NCI-H1694 treated with DMSO at 0.1 percent for 48 hours (cell line): ENCODE data around the gene CPT1C.
"Not testable (repeated sequence)": the region's sequence is repeated elsewhere in the genome, so short reads cannot be mapped to it uniquely, and the experiment has no call there.

ENCODE experiments used
- DNase-seq: peaks from one replicate; lab custom pipeline; 2025; lab: John Stamatoyannopoulos, UW

CPT1C gene

DNA sequence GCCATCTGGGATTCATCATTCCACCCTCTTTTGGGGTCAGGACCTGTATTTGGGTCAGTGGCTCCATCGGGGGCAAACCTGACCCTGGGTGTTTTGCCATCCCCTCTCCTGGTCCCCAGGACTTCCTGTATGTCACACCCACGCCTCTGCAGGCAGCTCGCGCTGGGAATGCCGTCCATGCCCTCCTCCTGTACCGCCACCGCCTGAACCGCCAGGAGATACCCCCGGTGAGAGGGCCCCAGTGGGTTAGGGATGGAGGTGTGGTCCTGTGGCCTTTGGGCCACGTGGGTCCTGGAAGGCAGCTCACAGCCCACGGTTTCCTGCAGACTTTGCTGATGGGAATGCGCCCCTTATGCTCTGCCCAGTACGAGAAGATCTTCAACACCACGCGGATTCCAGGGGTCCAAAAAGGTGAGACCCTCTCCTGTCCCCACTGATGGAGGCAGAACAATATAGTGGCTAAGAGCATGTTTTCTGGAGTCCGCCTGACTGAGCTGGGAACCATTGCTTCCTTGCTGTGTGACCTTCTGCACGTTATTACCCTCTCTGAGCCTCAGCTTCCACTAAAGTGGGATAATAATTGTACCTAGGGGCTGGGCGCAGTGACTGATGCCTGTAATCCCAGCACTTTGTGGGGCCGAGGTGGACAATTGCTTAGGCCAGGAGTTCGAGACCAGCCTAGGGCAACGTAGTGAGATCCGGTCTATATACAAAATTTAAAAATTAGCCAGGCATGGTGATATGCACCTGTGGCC is 14.1 kb downstream of the CPT1C start:
- DNase-seq = no peak

- no peak for DNase-seq
Measured at GRCh38 chr19:49705919-49706318, 15.0 kb downstream of the CPT1C start.

DNA sequence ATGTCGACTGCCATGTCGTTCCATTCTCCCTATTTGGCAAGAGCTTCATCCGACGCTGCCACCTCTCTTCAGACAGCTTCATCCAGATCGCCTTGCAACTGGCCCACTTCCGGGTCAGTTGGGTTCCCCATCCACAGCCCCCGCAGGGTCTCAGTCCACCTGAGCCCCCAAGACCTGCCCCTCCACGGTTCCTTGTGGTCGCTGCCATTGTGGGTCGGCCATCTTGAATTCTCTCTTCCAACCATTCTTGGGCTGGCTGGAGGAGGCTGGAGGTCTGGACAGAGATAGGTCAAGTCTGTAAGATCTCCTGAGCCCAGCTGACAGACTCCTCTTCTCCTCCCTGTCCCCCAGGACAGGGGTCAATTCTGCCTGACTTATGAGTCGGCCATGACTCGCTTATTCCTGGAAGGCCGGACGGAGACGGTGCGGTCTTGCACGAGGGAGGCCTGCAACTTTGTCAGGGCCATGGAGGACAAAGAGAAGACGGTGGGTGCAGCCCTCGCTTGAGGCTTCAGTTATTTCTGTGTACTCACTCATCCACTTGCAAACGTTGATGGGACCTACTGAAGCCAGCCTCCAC is 19.5 kb downstream of the CPT1C start:
- DNase-seq = no peak

DNA sequence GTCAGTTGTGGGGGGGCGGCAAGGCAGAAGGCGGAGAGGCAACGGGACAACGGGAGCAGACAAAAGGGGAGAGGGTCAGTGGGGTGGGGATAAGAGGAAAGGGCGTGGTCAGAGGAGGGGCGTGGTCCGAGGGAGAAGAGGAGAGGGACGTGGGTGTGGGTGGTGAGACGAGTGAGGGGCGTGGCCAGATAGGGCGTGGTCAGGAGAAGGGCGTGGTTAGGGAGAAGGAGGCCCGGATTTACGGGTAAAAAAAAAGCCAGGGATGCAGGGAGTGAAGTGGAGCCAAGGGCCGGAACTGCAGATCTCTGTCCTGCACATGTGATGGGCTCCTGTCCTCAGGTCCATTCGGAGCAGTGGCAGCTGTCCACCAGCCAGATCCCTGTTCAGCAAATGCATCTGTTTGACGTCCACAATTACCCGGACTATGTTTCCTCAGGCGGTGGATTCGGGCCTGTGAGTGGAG is 21.5 kb downstream of the CPT1C start:
- DNase-seq = no peak

DNA sequence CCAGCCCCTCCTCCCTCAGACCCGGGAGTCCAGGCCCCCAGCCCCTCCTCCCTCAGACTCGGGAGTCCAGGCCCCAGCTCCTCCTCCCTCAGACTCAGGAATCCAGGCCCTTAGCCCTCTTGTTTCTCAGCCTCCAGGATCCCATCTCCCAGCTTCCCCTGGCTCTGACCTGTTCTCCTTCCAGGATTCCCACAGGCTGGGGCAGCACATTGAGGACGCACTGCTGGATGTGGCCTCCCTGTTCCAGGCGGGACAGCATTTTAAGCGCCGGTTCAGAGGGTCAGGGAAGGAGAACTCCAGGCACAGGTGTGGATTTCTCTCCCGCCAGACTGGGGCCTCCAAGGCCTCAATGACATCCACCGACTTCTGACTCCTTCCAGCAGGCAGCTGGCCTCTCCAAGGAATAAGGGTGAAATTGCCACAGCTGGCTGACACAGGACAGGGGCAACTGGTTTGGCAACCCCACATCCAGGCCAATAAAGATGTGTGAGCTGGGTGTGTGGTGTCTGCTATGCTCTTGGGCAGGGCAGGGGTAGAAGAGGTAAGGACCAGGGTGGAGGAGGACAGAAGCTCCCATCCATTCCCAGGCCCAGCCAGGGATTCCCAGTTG is 22.4 kb downstream of the CPT1C start:
- no peak for DNase-seq

- DNase-seq = no peak
Measured at GRCh38 chr19:49716154-49716553, 25.2 kb downstream of the CPT1C start.

DNA sequence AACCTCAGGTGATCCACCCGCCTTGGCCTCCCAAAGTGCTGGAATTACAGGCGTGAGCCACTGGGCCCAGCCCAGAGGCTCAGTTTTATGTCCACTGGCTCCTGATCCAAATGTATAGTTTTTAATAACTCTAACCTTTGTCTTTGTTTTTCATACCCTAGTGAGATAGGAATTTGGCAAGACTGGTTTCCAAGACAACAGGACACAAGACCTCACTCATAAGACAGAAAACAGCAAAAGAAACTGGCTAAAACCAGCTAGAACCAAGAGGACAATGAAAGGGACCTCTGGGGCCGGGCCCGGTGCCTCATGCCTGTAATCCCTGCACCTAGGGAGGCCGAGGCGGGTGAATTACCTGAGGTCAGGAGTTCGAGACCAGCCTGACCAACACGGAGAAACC is 27.6 kb downstream of the CPT1C start:
- no peak for DNase-seq

- DNase-seq = no peak
Measured at GRCh38 chr19:49718991-49719390, 28.1 kb downstream of the CPT1C start.

DNA sequence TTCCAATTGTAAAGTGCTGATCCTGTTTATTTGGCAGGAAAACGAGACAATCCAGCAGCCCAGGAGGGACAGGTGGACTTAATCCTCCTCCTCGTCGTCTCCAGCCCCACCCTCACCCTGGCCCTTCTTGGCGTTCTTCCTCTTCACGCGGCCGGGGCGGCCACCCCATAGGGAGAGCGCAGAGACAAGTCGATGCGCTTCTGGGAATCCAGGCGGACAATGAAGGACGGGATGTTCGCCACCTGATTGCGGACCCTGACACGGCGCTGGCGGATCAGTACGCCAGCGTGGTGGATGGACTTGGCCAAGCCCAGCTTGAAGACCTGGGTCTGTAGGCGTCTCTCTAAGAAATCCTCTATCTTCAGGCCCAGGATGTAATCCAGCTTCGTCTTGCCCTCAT is 28.5 kb downstream of the CPT1C start:
- not testable (repeated sequence) for DNase-seq

DNA sequence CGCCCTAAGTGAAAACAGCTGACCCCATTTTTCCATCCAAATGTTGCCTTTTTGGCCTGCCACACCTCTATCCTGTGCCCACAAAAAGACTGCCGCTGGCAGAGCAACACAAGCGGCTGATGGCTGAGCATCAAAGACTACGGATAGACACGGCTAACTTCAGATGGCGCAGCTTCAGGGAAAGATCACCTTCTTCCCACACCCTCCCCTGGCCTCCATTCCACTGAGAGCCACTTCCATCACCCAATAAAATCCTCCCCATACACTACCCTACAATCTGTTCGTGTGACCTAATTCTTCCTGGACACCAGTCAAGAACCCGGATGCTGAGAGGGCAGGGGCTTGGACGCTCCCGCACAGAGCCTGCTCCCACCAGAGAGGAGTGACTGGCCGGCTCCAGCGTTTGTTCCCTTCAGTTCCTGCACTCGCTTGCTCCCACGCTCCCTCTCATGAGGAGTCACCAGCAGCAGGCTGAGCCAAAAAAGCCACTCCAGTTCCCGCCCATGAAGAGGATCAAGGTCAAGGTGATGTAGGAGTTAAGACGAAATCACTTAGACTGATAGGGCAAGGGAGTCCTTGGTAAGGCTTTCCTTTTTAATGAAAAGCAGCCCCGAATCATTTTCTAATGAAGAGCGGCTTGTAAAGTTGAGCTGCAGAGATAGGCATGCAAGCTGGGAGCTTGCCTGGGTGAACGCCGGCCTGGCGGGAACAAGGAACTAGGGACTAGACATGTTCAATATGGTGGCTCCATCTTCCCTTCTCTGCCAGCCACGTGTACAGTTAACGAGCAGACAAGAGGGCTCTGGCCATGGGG is 36.5 kb downstream of the CPT1C start:
- no peak for DNase-seq

GRCh38 chr19:49730166-49730565 is 39.2 kb downstream of the CPT1C start:
- DNase-seq = no peak

GRCh38 chr19:49738268-49738667 is 47.4 kb downstream of the CPT1C start:
- no peak for DNase-seq

GRCh38 chr19:49739098-49739497 is 48.2 kb downstream of the CPT1C start:
- no peak for DNase-seq

GRCh38 chr19:49739933-49740332 is 49.0 kb downstream of the CPT1C start:
- DNase-seq = no peak

DNA sequence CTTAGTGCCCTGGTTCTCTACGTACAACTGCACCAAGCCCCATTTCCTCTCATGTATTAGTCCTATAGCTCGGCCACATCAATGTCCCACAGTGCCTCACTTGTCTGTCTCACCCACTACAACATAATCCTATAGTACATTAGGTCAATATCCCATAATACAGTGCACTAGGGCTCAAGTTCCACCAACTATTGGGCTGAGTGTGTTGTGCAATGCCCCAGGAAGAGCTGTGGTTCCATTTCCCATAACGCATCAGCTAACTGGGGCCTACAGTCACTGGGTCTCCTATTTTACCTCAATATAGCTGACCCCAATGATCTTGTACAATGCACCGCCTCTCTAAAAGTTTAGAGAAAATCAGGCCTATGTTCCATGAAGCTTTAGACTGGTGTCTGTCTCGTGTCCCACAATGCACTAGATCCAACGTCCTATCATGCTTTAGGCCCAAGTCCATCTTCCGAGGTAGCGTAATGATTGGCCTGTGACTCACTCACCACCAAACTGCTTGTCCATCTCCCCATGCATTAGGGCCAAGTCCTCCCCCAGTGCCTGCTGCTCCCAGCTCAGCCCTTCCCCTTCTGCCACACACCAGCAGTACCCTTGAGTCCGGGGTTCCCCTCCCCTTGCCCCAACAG is 50.4 kb downstream of the CPT1C start:
- DNase-seq = no peak

DNA sequence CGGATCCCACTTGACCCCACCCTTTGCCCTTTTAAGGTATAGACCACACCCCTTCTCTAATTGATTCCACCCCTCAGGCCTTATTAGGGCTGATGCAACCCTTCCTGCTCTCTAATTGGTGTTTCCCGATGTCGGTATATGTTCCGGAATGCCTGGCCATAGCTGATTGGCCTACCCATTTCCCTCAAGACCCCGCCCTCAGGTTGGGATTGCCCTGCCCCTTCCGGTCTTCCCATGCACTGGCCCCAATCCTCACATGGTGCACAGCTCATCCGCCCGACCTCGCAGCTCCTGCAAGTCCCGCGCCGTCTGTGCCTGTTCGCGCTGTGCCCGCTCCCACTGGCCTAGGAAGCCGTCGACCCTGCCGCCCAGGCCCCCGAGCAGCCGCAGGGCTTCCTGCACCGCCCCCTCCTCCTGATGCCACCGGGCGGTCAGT is 54.0 kb downstream of the CPT1C start:
- DNase-seq = no peak

DNA sequence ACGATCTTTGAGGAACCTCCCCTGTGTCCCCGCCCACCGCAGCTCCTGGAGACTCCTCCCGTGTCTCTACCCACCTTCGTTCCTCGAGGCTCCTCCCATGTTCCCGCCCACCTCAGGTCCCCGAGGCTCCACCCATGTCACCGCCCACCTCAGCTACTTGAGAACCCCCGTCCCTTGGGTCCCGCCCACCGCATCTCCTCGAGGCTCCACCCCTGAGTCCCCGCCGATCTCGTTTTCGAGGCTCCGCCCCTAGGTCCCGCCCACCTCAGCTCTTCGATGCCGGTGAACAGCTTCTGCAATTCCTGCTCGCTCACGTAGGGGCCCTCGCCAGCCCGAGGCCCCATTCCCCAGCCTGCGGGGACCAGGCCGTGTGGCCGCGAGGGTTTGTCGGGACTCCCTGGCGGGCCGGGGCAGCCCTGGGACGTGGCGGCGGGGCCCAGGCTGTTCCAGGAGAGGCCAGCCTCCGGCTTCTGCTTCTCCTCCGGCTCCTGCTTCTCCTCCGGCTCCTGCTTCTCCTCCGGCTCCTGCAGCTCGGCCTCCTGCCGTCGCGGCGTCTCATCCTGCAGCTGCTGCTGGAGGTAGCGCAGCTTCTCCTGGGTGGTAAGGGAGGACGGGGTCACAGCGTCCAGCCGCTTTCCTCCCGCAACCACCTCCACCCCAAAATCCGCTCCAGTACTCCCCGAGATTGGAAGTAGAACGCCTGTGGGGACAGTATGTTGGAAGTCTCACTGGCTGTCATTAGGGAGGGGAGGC is 55.5 kb downstream of the CPT1C start:
- DNase-seq = no peak

- DNase-seq = no peak
Measured at GRCh38 chr19:49749055-49749716, 58.3 kb downstream of the CPT1C start.

- DNase-seq = no peak
Measured at GRCh38 chr19:49749771-49750170, 58.9 kb downstream of the CPT1C start.

DNA sequence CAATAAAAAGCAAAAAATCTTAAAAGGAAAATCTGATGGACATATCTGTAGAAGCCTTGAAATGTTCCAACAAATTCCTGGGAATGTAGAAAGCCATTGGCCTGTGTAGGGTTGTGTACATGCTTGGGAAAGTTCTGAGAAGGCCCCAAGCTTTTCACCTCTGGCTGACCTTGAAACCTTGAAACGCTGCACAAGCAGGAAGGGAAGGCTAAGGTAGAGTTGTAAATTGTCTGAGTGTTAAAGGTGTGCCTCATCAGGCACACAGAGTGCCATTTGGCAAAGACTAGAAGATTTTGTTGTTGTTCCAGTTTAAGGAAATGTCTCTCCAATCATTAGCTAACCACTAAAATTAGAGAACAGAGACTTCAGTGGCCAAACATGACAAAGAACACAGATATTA is 61.8 kb downstream of the CPT1C start:
- no peak for DNase-seq

DNA sequence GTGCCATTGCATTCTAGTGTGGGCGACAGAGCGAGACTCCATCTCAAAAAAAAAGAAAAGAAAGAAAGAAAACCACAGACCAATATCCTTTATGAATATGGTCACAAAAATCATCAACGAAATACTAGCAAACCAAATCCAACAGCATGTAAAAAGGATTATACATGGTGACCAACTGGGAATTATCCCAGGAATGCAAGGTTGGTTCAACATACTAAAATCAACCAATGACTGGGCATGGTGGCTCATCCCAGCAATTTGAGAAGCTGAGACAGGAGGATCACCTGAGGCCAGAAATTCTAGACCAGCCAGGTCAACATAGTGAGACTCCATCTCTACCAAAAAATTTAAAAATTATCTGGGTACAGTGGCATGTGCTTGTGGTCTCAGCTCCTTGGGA is 65.0 kb downstream of the CPT1C start:
- DNase-seq = no peak
